OCI-LY3 (cell line): ENCODE data around the gene SNTB2.

ENCODE experiments used
- CTCF ChIP-seq: fragments of 200-600, 300-600 bp; sonication (generic); IDR thresholded peaks from 2 replicates; pipeline ENCODE4 v1.5.1; 2014; ENCODE audit warnings: antibody characterized with exemption, low read length, low read depth
- EZH2phosphoT487 ChIP-seq: fragments of 200-600 bp; shearing (Covaris generic); IDR thresholded peaks from 2 replicates; pipeline ENCODE4 v1.6.1; 2018; ENCODE audit warnings: antibody characterized with exemption, mixed run types, low read depth

DNA sequence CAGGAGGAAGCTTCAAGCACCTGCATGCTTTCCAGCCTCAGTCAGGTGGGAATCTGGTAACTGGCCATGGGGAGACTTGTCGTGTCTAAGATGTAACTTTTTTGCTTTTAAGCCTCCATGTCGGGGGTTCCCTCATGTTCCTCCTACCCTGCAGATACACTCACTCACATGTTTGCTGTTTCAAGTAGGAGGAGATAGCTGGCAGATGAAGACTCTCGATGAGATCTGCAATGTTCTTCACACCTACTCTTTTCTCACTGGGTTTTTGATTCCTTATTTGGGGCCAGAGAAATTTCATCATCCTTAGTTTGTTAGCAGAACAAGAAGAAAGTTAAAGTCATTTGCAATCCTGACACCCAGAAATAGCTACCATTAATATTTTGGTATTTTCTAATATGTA is 29.8 kb upstream of the SNTB2 start:
- TF ChIP-seq CTCF = no peak
- no peak for TF ChIP-seq EZH2phosphoT487
